GM19467 (cell line): ENCODE results near the gene ESPNL.

Experiments
- ATAC-seq: cut with Tn5 transposase; IDR thresholded peaks from one replicate; pipeline ENCODE4 v1.9.1; 2021; ENCODE audit warnings: mild to moderate bottlenecking, moderate library complexity; ENCODE audit not compliant: unreplicated experiment

ESPNL gene

GRCh38 chr2:238155051-238155760, 55.1 kb downstream of the ESPNL start:
- no peak for ATAC-seq

- no peak for ATAC-seq
These were observed 55.9 kb downstream of the ESPNL start for GRCh38 chr2:238155761-238156694.

GRCh38 chr2:238157506-238158017, 57.4 kb downstream of the ESPNL start:
- ATAC-seq = no peak

- no peak for ATAC-seq
These were observed 57.9 kb downstream of the ESPNL start for GRCh38 chr2:238158018-238158508.

- ATAC-seq = peak; percentile 48
These were observed 58.5 kb downstream of the ESPNL start, which contains the start of gene ERFE for GRCh38 chr2:238158509-238159070. ERFE (plus strand) TSS chr2:238158970; CDS start chr2:238159008, 38 bp downstream.

- no peak for ATAC-seq
These were observed 59.0 kb downstream of the ESPNL start for GRCh38 chr2:238159071-238159539.

GRCh38 chr2:238159661-238160205, 59.6 kb downstream of the ESPNL start:
- no peak for ATAC-seq

GRCh38 chr2:238160206-238161129, 60.3 kb downstream of the ESPNL start:
- ATAC-seq = no peak

- no peak for ATAC-seq
These were observed 61.3 kb downstream of the ESPNL start for GRCh38 chr2:238161291-238162051.

GRCh38 chr2:238162251-238162845, 62.2 kb downstream of the ESPNL start:
- no peak for ATAC-seq

- no peak for ATAC-seq
These were observed 62.8 kb downstream of the ESPNL start for GRCh38 chr2:238162846-238163441.

GRCh38 chr2:238163481-238164198, 63.5 kb downstream of the ESPNL start:
- ATAC-seq = no peak

GRCh38 chr2:238164906-238165287, 64.8 kb downstream of the ESPNL start:
- no peak for ATAC-seq

- ATAC-seq = no peak
These were observed 65.3 kb downstream of the ESPNL start for GRCh38 chr2:238165288-238165921.

- ATAC-seq = no peak
These were observed 66.5 kb downstream of the ESPNL start for GRCh38 chr2:238166391-238167343.

GRCh38 chr2:238167344-238167715, 67.2 kb downstream of the ESPNL start:
- no peak for ATAC-seq
